Esophagus mucosa (tissue), 1 donor: ENCODE data around the gene SCAI. TPM values are rescaled to one million over a fixed set of nuclear protein-coding genes. Genes with fewer than 3 reads are reported as not detected.
"Not testable (repeated sequence)": the region's sequence is repeated elsewhere in the genome, so short reads cannot be mapped to it uniquely, and the experiment has no call there.

Experiments
- ATAC-seq: fragments of 200-7000 bp; cut with Tn5 transposase; one replicate; pipeline ENCODE4 v1.9.1; 2020
- total RNA-seq: library from RNA; stranded (reverse); gene quantifications from one replicate; pipeline ENCODE4 v1.2.4, GENCODE V29; 2023
- donor health status: DM: yes; HTN: yes; CAD: no.

The SCAI gene
- total RNA-seq, 1 donor from 2014 or later = 3.0 TPM

GRCh38 chr9:125012013-125012412 is 131.3 kb downstream of the SCAI start:
- not testable (repeated sequence) for ATAC-seq

DNA sequence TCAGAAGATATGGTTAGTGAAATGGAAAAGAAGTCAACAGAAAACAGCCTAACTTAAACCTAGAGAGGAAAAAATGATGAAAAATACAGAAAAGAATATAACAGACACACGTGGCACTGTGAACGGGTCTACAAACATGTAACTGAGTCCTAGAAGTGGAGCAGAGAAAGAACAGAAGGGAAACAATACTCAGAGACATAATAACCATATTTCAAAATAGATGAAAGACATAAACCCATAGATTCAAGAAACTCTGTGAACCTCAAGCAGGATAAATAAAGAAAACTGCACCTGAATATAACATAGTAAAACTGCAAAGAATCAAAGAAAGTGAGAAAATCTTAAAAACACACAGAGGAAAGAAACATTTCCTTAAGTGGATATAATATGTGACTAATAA is 134.7 kb downstream of the SCAI start:
- no peak for ATAC-seq

GRCh38 chr9:125003332-125003731 is 140.0 kb downstream of the SCAI start:
- no peak for ATAC-seq

DNA sequence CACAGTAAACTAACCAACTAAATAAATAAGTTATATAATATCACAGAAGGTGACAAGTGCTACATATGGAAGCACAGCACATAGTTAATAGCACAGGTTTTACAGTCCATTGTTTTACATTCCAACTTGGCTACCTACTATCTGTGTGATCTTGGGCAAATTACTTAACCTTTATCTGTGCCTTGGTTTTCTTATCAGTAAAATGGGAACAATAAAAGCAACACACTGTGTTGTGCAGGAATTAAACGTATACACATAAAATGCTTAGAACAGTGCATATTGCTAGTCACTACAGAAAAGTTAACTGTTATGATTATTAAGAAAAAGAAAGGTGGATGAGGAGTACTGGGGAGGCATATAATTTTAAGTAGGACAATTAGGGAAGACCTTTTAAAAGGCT is 159.6 kb downstream of the SCAI start:
- ATAC-seq = no peak

DNA sequence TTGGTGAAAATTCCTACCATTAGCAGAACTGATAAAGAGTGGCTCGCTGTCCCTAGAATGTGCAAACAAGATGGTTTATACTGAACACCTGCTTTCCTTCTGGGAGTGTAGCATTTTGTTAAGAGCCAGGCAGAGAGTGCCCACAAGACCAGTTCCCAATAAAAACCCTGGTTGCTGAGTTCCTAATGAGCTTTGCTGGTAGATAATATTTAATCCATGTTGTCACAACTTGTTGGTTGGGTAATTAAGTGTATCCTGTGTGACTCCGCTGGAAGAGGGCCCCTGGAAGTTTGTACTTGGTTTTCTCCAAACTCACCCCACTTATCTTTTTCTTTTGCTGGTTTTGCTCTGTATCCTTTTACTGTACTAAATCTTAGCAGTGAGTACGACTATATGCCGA is 162.9 kb downstream of the SCAI start:
- ATAC-seq = no peak

DNA sequence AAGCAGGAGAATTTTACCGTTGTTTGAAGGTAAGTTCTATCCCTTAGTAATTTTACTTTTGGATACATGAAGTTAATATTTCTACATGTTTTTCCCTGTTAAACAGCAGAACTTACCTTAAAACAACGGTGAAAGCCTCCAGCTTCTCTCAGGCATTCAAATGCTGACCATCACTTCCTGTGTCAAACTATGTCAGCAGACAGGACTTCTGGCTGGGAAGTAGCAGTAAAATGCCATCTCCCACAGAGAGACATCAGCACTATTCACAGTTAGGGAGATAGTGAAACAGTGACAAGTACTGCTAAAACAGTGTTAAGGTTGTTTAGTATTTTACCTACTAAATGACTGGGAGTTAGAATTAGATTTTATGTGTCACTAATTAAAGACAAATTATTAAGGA is 168.2 kb downstream of the SCAI start:
- ATAC-seq = no peak

- no peak for ATAC-seq
Observed at GRCh38 chr9:124973807-124974206, 169.5 kb downstream of the SCAI start.

GRCh38 chr9:124972241-124972770 is 171.0 kb downstream of the SCAI start:
- no peak for ATAC-seq

- no peak for ATAC-seq
Observed at GRCh38 chr9:124969401-124969800, 173.9 kb downstream of the SCAI start.

DNA sequence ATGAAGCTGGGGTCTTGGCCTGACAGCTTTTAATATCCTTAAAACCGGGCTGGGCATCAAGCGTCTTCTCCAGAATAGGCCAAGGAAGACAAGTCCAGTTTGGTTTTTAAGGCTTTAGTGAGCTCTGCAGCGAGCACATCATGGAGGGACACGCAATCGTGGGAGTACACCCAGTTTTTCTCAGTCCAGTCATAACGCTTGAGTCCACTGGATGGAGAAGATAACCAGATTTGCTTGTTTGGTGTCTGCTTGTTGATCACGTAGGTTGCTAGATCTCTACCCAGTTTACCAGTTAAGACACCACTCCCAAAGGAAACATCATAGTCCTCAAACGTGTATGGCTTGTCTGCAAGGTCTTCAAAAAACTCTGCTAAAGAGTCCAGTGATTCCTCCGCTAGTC is 175.1 kb downstream of the SCAI start:
- ATAC-seq = no peak

- ATAC-seq = not testable (repeated sequence)
Observed at GRCh38 chr9:124965775-124966568, 177.4 kb downstream of the SCAI start.

DNA sequence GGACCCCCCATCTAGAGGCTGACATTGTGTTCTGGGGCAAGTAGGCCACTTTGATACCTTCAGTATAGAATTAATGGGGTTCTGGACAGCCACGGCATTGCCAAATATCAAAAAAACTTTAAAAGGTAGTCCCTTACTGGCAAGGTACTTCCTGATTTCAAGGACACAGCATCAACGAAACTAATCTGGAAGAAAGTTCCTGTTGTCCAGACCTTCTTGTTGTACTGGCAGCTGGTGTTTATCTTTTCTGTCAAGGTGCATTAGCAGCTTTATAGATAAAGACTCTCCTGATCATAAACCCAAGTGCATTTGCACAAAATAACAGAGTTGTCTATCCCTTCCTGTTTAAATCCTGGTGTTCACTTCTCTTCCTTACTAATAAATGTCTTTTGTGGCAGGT is 178.7 kb downstream of the SCAI start:
- no peak for ATAC-seq

DNA sequence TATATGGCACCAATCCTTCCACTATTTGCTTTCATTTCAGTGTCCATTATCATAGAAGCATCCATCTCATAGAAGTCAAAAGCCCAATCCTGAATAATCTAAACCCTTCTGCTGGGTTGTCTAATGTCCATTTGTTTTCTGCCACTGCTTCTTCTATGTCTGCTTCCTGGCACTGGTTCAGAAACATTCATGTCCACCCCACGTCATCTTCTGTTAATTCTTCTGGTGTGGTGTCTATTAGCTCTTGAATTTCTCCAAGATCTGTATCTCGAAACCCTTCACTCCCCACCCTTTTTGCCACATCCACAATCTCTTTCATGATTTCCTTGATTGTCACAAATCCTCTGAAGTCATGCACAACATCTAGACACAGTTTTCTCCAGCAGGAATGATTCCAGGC is 179.3 kb downstream of the SCAI start:
- no peak for ATAC-seq

- ATAC-seq = peak; percentile 52
Observed at GRCh38 chr9:124960409-124960752, 182.9 kb downstream of the SCAI start.

GRCh38 chr9:124959671-124960408 is 183.5 kb downstream of the SCAI start:
- not testable (repeated sequence) for ATAC-seq

- ATAC-seq = no peak
Observed at GRCh38 chr9:124954255-124954654, 189.1 kb downstream of the SCAI start.

DNA sequence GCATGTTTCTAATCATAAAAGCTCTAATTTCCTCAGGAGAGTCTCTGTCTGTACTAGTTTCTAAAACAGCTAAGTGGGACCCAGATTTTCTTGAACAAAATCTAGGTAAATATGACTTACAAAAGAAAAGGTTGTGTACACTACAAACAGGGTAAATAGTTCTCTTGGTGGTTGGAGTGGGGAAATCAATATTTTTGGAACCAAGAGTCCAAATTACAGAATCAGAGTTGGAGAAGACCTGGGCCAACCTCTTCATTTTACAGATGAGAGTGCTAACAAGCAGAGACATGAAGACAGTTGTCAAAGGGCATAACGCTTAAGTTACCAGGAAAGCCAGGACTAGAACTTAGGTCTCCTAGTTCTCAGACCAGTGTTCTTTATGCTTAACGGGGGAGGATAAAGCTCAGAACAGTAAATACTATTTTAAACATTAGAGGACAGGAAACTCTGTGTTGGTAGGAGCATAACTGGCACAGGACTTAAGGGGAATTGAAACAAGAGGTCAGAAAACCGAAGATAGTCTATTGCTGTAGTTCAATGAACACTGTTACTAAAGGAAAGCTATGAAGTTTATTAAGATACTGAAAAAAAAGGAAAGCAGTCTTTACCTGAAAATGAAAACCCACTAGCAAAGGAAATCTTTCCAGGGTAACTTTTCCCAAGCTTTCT is 193.1 kb downstream of the SCAI start:
- ATAC-seq = no peak

GRCh38 chr9:124949387-124949786 is 193.9 kb downstream of the SCAI start:
- no peak for ATAC-seq

- no peak for ATAC-seq
Observed at GRCh38 chr9:124947727-124948391, 195.5 kb downstream of the SCAI start.

GRCh38 chr9:124946167-124946566 is 197.2 kb downstream of the SCAI start:
- no peak for ATAC-seq

DNA sequence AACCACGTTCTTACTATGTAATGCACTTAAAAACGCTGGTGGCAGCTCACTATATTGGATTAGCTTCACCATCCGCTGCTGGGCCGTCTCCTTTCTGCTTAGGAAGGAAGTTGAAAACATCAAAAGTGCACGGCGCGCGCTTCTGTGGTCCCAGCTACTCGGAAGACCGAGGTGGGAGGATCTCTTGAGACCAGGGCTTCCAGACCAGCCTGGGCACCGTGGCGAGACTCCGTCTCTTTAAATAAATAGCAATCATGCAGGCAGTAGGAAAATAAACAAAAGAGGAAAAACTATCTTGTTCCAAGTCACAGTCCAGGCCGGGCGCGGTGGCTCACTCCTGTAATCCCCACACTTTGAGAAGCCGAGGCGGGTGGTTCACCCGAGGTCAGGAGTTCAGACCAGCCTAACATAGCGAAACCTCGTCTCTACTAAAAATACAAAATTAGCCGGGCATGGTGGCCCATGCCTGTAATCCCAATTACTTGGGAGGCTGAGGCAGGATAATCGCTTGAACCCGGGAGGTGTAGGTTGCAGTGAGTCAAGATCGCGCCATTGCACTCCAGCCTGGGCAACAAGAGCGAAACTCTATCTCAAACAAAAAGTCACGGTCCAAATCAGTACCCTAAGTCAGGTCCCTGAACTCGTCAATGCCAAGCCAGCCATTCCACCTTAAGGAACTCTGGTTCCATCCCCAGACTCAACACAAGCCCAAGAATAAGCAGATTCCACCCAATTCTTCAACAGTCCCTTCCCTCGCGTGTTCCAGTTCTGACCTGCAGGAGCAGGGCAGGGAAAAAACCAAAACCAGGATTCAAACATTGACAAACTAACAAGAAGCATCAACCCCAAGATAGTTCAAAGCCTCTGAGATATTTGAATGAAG is 201.4 kb downstream of the SCAI start:
- peak; percentile 12 for ATAC-seq
